Measurements from ENCODE around the gene RFNG. TPM values are rescaled to one million over a fixed set of nuclear protein-coding genes. Genes with fewer than 3 reads are reported as not detected.

The RFNG gene
- total and polyA plus RNA-seq, 2 of the 13 experiments (the other 11 are each of a cell fraction or from before 2014, with no cell fraction given) = 61.4 to 64.0 TPM

GRCh38 chr17:82037092-82037888 is 14.3 kb downstream of the RFNG start, which contains the start of gene DCXR (continued):
- TF ChIP-seq FOXM1 (CRISPR knock-in tag; IDR thresholded peaks at IDR 0.05) (no peak), ZNF503 (CRISPR knock-in tag; IDR thresholded peaks at IDR 0.05) (no peak), ZNF7 (CRISPR knock-in tag; IDR thresholded peaks at IDR 0.05) (no peak), ZFY (CRISPR knock-in tag; IDR thresholded peaks at IDR 0.05) (peak; percentile 93), ZNF652 (CRISPR knock-in tag; IDR thresholded peaks at IDR 0.05; ENCODE audit: borderline replicate concordance, low read depth) (no peak), E2F2 (CRISPR knock-in tag; IDR thresholded peaks at IDR 0.05; ENCODE audit: borderline replicate concordance) (no peak; the same call in 1 of the 2 replicates), LBX2 (CRISPR knock-in tag; IDR thresholded peaks at IDR 0.05; ENCODE audit: borderline replicate concordance) (peak; percentile 92), HNF1A (IDR thresholded peaks at IDR 0.05; ENCODE audit: low read depth) (no peak), HNF1A (CRISPR knock-in tag; IDR thresholded peaks at IDR 0.05; ENCODE audit: borderline replicate concordance) (peak; percentile 76; the same call in 1 of the 2 replicates), ZSCAN30 (CRISPR knock-in tag; IDR thresholded peaks at IDR 0.05) (0 out of 2 replicates have a peak, but pooled peaks have one; percentile 57), GFI1 (CRISPR knock-in tag; IDR thresholded peaks at IDR 0.05; ENCODE audit: borderline replicate concordance) (peak; percentile 22; the same call in 1 of the 2 replicates), FOXP4 (CRISPR knock-in tag; IDR thresholded peaks at IDR 0.05) (no peak; the same call in 1 of the 2 replicates), MTERF4 (CRISPR knock-in tag; IDR thresholded peaks at IDR 0.05) (peak; percentile 98), REL (CRISPR knock-in tag; conservative IDR thresholded peaks at IDR 0.05) (no peak), SUZ12 (IDR thresholded peaks at IDR 0.05; ENCODE audit: low read depth, low read length) (no peak), TRIM24 (CRISPR knock-in tag; IDR thresholded peaks at IDR 0.05) (no peak), TOPORS (CRISPR knock-in tag; IDR thresholded peaks at IDR 0.05) (no peak; the same call in 1 of the 2 replicates), PHB2 (IDR thresholded peaks at IDR 0.05; ENCODE audit: partially characterized antibody) (no peak)
